Progenitor cell of endocrine pancreas (in vitro differentiated cells): ENCODE measurements around the gene SYTL3. TPM values are rescaled to one million over a fixed set of nuclear protein-coding genes. Genes with fewer than 3 reads are reported as not detected.

ENCODE experiments used
- DNase-seq: peaks from one replicate; pipeline ENCODE4 v3.0.0; 2021; ENCODE audit warnings: low spot score; ENCODE audit not compliant: unreplicated experiment
- H3K27ac Mint-ChIP-seq: 2 replicates; pipeline ENCODE4 v1.8.0; 2021; ENCODE audit warnings: mild to moderate bottlenecking, moderate library complexity, mixed read lengths
- H3K27me3 Mint-ChIP-seq: 2 replicates; pipeline ENCODE4 v1.8.0; 2021; ENCODE audit warnings: mixed read lengths
- H3K36me3 Mint-ChIP-seq: 2 replicates; pipeline ENCODE4 v1.8.0; 2022; ENCODE audit warnings: mixed read lengths; ENCODE audit not compliant: insufficient read depth
- H3K4me1 Mint-ChIP-seq: 2 replicates; pipeline ENCODE4 v1.8.0; 2021; ENCODE audit warnings: low read depth, mixed read lengths
- H3K4me3 Mint-ChIP-seq: 2 replicates; pipeline ENCODE4 v1.8.0; 2021; ENCODE audit warnings: low read depth, mild to moderate bottlenecking, moderate library complexity, mixed read lengths
- H3K9me3 Mint-ChIP-seq: 2 replicates; pipeline ENCODE4 v1.8.0; 2021; ENCODE audit warnings: low read depth, mixed read lengths
- total RNA-seq: library from RNA; stranded (reverse); gene quantifications from 2 replicates; pipeline ENCODE4 v1.2.1, GENCODE V29; 2021
- TF ChIP-seq, protein P1 (sequence below): fragments of 200-600 bp; sonication (generic); IDR thresholded peaks from one replicate; pipeline ENCODE4 v1.5.0; 2021; ENCODE audit warnings: antibody characterized with exemption, mild to moderate bottlenecking; ENCODE audit not compliant: unreplicated experiment

Gene SYTL3
- total RNA-seq, 1 donor from 2014 or later = 2.1 TPM

DNA sequence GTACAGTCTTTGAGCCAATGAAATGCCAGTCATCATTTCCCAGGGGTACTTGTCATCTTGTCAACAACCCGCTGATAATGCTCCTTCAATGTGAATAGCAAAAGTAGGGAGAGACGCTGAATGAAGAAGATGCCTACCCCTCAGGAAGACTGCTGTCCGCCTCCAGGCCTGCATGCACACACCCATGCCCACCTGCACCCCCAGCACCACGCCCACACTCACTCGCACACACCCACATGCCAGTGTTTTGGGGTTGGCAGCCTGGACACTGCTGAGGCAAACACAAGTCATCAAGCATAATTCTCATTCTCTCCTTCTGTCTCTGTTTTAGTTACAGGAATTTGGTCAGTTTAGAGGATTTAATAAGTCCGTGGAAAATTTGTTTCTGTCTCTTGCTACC lies 63.6 kb downstream of the SYTL3 start:
- Mint-ChIP-seq H3K9me3 (no peaks in the 10 kb centered on the region), H3K27ac (no peak overlapping the region), H3K27me3 (no peaks in the 10 kb centered on the region), H3K36me3 (no peaks in the 10 kb centered on the region), H3K4me3 (no peak overlapping the region), H3K4me1 (peaks cover 9% of the 10 kb centered on the region)
- no peak for DNase-seq
- TF ChIP-seq, protein P1, sequence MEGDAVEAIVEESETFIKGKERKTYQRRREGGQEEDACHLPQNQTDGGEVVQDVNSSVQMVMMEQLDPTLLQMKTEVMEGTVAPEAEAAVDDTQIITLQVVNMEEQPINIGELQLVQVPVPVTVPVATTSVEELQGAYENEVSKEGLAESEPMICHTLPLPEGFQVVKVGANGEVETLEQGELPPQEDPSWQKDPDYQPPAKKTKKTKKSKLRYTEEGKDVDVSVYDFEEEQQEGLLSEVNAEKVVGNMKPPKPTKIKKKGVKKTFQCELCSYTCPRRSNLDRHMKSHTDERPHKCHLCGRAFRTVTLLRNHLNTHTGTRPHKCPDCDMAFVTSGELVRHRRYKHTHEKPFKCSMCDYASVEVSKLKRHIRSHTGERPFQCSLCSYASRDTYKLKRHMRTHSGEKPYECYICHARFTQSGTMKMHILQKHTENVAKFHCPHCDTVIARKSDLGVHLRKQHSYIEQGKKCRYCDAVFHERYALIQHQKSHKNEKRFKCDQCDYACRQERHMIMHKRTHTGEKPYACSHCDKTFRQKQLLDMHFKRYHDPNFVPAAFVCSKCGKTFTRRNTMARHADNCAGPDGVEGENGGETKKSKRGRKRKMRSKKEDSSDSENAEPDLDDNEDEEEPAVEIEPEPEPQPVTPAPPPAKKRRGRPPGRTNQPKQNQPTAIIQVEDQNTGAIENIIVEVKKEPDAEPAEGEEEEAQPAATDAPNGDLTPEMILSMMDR = no peak

DNA sequence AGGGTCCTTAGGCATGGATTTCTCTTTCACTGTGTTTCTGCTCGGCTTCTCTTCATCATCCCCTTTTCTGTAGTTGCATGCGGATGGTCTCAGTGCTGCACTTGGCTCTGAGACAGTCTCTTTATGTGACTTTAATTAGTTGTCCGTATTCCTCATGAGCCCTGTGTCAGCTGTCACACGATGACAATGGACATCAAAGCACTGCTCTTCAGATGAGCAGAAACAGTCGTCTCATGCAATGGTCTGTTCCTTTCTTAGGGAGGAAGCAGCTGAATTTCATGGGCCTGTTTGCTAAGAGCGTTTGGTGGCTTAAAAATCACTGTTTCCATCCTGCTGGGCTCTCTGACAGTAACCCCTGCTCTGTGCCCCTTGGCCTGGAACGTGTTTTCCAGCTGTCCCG lies 64.9 kb downstream of the SYTL3 start:
- H3K9me3 Mint-ChIP-seq = no peaks in the 10 kb centered on the region
- DNase-seq = no peak
- no peaks in the 10 kb centered on the region for H3K36me3 Mint-ChIP-seq
- TF ChIP-seq, protein P1 = no peak
- H3K4me3 Mint-ChIP-seq = no peak overlapping the region
- H3K27ac Mint-ChIP-seq = no peak overlapping the region
- no peaks in the 10 kb centered on the region for H3K27me3 Mint-ChIP-seq
- peaks cover 10% of the 10 kb centered on the region for H3K4me1 Mint-ChIP-seq

DNA sequence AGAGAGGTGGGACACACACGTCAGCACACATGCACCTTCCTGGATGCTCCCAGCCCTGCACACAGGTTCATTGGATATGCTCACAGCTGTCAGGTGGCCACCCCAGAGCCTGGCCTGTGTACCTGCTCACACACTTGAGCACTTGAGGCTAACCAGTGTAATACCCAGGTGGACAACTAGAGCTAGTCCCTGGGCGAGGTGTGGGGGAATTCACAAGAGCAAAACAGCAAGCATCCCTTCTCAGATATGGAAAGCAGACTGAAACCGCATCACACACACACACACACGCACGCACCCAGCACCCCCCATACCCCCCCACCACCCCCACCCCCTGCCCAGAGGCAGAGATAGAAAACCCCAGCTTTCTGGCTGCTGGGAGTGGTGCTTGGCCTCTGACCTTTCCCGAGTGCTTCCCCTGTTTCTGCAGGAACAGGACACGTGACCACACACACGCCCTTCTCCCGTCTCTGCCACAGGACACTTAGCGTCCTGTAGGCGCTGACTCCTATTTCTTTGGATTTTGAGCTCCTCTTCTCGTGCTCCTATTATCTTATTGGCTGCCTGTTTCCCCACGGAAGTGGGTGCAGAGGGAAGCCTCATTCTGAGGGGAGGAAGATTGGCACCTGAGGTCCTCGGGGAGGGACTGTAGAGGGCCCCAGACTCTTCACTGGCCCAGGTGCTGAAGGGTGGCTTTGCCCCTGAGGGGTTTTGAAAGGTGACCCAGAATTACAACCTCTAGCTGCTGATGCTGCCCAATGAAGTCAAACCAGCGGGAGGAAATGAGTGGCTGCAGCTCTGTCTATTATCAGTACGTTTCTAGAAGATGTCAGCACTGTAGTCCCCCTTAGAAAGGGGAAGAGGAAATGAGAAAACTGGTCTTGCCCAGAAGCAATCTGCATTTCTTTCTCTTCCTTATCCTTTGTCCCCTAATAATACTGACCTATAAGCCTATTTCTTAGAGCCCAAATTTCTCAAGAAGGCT lies 65.8 kb downstream of the SYTL3 start:
- no peaks in the 10 kb centered on the region for H3K9me3 Mint-ChIP-seq
- DNase-seq = no peak
- TF ChIP-seq, protein P1 = no peak
- H3K27ac Mint-ChIP-seq = peak overlapping the region; percentile 21
- H3K4me1 Mint-ChIP-seq = peaks cover 10% of the 10 kb centered on the region
- H3K36me3 Mint-ChIP-seq = no peaks in the 10 kb centered on the region
- H3K4me3 Mint-ChIP-seq = no peak overlapping the region
- no peaks in the 10 kb centered on the region for H3K27me3 Mint-ChIP-seq

DNA sequence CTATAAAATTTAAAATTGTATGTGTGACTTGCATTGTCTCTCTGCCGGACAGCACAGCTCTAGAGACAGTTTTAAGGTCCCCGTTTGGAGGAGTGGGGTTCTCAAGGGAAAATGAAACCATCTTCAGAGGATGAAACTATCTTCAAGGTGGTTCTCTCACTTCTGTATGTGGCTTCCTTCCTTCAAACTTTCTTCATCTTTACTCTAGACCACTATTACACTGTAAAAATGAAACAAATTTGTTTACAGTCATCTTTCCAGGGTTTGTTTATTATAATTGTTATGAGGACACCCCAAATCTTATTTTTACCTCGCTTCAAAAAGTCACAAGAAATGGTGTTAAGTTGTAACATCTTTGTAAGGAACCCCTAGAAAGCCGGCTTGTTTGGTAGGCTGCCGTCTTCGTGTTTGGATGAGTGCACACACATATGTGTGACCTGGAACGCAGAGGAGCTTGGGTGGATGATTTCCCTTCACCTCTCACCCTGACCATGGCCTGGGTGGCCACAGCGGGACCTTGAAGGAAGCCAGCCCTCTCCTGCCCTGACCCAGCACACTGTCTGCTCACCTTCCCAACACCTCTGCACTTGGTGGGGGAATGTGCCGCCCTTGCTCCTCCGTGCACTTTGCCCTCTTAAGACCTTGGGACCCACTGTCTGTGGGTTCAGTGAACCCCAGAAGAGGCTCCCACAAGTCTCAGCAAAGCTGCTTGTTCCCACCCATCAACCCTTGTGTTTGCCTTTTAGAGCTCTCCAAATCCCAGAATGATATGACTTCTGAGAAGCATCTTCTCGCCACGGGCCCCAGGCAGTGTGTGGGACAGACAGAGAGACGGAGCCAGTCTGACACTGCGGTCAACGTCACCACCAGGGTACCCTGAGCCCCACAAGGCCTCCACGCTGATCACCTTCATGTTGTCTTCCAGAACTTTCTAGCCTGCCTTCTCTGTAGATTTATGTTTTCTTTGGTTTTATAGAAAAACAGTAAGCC lies 67.8 kb downstream of the SYTL3 start:
- no peak overlapping the region for H3K27ac Mint-ChIP-seq
- no peak for DNase-seq
- peaks cover 10% of the 10 kb centered on the region for H3K4me1 Mint-ChIP-seq
- H3K9me3 Mint-ChIP-seq = no peaks in the 10 kb centered on the region
- H3K36me3 Mint-ChIP-seq = no peaks in the 10 kb centered on the region
- H3K4me3 Mint-ChIP-seq = no peak overlapping the region
- TF ChIP-seq, protein P1 = no peak
- no peaks in the 10 kb centered on the region for H3K27me3 Mint-ChIP-seq
